DMS 273 treated with DMSO at 0.1 percent for 48 hours (cell line): ENCODE results near the gene MYO7A.

Source experiments
- DNase-seq: peaks from one replicate; lab custom pipeline; 2025; lab: John Stamatoyannopoulos, UW

MYO7A gene

DNA sequence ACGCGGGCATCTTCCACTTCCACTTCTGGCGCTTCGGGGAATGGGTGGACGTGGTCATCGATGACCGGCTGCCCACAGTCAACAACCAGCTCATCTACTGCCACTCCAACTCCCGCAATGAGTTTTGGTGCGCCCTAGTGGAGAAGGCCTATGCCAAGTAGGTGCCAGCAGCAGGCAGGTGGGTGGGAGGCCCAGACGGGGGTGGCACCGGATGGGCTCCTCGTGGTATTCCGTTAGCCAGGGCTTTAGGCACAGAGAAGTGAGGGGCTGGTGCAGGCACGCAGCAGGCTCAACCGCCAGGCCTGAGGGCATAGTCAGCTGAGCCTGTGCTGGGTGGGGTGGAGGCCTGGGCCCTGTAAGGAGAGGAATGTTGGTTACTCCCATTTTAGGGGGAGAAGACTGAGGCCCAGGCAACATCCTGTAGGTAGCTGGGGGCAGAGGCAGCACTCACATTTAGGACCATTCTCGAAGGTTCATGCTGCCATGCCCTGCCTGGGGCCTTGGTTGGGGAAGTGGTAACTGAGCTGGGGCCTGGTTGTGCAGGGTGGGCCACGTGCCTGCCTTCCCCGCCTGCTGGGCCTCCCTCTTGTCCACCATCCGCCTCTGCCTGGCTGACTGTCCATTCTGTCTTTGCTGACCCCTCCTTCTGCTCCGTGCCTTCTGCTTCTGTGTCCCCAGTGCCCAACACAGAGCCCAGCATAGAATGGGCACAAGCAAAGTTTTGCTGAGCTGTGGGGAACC, 15.2 kb upstream of the MYO7A start:
- no peak for DNase-seq

DNA sequence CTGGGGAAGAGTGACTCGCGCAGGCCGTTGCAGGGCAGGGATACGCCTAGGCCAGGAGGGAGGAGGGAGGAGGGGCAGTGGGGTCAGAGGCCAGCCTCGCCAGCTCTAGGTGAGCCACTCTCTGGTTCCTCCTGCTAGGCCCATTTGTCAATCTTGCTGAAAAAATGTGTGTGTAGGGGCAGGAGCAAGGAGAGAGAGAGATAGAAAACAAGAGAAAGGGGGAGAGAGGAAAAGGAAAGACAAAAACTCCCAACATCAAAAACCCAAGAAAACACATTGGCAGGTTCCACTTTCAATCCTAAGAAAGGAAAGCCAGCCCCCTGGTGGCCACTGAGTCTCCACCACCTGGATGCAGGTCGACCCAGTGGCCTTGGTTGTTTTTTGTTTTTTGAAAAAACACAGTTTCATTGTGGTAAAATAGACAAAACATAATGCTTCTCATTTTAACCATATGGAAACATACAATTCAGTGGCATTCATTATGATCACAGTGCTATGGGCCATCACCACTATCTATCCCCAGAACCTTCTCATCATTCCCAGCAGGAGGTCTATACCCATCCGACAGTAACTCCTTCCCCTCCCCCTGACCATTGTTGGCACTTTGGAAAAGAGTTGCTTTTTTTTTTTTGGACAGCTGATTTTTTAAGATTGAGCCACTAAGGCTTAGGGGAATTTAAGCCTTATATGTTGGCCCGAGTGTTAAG, 14.5 kb upstream of the MYO7A start:
- no peak for DNase-seq

DNA sequence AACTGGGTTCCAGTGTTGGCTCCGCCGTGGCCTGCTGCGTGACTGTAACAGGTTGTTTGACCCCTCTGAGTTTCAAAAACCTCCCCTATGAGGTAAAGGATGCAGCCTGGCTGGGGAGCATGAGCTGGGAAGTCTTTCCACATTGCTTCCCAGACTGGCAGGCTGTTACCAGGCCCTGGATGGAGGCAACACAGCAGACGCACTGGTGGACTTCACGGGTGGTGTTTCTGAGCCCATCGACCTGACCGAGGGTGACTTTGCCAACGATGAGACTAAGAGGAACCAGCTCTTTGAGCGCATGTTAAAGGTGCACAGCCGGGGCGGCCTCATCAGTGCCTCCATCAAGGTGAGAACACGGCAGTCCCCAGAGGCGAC, 14.0 kb upstream of the MYO7A start:
- DNase-seq, result no peak

DNA sequence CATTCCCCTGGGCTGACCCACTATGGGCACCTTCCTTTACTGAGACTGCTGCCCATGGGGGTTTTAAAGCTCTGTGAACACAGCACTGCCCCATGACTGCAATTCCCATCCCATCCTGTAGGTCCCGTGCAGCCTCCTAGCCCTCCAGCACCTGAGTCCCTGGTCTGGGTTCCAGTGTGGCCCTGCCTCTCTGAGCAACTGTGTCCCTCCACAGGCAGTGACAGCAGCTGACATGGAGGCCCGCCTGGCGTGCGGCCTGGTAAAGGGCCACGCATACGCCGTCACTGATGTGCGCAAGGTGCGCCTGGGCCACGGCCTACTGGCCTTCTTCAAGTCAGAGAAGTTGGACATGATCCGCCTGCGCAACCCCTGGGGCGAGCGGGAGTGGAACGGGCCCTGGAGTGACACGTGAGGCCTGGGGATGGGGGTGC, 12.8 kb upstream of the MYO7A start:
- no peak for DNase-seq

DNA sequence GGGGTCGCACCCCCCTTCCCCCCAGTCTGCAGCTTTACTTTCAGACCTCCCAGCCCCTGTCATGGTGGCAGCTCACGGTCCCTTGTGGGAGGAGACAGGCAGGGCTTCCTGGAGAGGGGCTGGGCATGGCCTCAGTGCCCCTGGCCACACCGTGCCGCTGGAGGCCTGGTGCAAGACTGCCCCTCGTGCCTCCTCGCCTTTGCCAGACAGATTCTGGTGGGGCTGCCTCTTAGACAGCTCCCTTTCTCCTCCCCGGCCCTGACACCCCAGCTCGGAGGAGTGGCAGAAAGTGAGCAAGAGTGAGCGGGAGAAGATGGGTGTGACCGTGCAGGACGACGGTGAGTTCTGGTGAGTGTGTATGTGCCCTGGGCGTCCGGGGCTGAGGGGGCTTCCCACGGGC, 12.1 kb upstream of the MYO7A start:
- no peak for DNase-seq

DNA sequence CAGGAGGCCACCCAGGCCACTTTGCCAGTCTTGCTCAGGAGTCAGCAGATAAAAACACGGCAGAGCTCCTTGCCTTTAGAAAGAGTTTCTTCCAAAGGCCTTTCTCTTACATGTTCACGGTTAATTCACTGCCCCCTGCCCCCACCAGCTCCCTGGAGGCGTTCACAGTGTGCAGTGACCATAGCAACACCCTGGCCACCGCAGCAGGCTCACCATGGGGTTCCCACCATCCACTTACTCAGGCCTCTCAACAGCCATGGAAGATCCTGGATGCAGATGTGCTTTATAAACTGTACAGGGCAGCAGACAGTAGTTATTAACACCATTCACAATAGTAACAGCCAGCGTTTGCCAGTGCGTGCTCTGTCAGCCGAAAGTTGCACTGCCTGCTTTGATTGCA, 10.6 kb upstream of the MYO7A start:
- DNase-seq, result no peak

DNA sequence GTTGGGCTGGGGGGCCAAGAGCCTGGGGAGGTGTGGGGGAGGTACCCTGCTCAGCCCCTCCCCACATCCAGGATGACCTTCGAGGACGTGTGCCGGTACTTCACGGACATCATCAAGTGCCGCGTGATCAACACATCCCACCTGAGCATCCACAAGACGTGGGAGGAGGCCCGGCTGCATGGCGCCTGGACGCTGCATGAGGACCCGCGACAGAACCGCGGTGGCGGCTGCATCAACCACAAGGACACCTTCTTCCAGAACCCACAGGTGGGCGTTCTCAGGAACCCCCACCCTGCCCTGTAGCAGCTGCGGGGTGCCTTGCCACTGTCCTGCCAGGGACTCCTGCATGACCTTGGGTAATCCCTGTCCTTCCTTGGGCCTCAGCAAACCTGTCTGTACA, 10.0 kb upstream of the MYO7A start:
- no peak for DNase-seq

DNA sequence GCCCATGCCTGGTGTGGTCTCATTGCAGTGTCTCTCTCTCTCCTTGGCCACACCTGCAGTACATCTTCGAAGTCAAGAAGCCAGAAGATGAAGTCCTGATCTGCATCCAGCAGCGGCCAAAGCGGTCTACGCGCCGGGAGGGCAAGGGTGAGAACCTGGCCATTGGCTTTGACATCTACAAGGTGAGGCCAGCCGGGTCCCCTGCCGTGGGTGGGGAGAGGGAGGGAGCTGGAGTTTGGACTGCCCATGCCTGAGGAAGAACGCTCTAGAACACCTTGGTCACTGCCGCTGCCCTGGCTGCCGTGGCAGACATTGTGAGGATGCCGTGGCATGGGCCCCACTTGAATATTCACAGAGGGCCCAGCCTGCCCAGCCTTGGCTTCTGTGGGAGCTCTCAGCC, 9.1 kb upstream of the MYO7A start:
- no peak for DNase-seq

DNA sequence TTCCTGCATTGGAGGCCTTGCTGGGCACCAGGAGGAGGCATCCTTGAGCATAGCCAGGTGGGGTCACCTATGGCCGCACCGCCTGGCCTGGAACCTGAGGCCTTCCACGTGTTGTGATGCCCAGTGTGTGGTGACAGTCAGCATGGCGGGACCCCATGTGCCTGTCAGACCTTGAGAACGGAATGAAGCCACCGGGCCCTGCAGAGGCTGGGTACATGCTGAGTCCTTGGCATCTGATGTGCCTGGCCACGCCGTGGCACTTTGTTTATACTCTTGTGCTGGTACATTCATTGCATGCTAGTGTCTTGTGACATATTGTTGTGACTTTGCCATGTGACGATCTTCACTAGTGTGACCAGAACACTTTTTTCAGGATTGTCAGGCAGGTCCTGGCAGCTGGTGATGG, 8.5 kb upstream of the MYO7A start:
- DNase-seq, result no peak

DNA sequence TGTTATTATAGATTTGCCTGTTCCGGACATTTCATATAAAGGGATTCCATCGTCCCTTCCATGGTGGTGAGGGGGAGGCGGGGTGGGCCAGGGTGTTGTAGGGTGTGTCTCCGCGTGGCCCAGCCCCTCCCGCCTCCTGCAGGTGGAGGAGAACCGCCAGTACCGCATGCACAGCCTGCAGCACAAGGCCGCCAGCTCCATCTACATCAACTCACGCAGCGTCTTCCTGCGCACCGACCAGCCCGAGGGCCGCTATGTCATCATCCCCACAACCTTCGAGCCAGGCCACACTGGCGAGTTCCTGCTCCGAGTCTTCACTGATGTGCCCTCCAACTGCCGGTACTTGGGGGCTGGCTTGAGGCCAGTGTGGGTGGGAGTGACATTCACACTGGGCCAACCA, 7.5 kb upstream of the MYO7A start:
- DNase-seq, result no peak

DNA sequence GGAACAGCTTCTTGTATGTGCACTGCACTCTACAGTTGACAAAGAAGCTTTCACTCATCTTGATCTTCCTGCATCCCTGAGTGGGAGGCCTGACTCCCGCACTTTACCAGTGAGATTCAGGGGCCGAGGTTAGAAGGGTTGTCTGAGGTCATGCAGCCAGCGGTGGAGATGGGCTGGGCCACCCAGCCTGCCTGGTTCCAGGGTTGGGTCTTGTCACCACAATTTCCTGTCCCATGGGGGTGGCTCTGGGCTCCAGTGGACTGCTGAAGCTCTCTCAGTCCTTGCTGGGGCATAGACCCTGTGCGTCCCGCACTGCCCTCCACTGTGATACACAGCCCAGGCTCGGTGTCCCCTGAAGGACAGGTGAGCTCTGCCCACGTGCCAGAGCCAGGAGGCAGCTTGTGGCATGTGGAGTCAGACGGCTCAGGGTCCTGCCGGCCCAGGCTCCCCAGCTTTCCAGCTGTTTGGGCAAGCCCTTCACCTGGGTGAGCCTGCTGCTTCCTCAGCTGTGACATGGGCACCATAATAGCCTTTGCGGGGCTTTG, 6.9 kb upstream of the MYO7A start:
- no peak for DNase-seq

DNA sequence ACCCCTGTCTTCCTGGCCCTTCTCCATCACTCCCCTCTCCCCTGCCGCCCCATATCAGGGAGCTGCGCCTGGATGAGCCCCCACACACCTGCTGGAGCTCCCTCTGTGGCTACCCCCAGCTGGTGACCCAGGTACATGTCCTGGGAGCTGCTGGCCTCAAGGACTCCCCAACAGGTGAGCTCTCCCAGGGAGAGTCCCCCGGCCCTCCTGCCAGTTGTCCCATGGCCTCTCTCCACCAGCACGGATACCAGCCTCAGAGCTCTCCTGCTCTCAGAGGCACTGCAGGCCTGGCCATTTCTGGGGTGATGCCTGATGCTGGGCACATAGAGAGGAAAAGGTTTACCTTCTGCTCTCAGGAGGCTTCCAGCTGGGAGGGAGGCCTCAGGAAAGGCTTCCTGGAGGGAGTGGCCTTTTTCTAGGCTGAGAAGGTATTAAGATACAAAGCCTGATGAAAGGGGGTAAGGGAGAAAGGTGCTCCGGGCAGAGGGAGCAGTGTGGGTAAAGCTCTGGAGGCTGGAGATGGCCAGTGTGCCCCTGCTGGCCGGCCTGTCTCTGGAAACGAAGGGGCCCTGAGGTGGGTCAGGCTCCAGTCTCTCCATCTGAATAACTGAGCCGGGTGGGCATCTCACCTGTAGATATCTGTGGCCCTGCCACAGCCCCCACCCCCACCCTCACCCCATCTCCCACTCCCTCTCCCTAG, 6.0 kb upstream of the MYO7A start:
- no peak for DNase-seq

DNA sequence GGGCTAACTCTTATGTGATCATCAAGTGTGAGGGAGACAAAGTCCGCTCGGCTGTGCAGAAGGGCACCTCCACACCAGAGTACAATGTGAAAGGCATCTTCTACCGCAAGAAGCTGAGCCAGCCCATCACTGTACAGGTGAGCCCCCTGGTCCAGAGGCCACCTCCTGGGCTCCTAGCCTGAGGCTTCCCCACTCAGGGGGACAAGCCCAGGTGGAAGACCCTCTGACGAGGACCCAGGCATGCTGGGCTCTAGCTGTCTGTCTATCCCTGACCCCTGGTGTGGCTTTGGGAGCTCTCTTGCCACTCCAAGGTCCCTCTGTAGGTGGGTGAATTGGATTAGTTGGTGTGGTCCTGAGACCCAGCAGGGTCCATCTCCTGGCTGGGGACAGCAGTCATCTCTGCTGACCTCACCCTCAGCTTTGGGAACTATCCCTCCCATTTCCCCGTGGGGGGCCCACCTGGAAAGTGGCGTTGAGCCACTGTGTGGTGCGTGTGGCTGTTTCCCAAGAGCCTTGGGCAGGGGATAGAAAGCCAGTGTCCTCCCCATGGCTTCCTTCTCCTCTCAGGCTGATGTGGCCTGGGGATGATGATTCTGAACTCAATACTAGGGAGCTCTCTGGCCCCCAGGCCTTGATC, 5.4 kb upstream of the MYO7A start:
- no peak for DNase-seq

DNA sequence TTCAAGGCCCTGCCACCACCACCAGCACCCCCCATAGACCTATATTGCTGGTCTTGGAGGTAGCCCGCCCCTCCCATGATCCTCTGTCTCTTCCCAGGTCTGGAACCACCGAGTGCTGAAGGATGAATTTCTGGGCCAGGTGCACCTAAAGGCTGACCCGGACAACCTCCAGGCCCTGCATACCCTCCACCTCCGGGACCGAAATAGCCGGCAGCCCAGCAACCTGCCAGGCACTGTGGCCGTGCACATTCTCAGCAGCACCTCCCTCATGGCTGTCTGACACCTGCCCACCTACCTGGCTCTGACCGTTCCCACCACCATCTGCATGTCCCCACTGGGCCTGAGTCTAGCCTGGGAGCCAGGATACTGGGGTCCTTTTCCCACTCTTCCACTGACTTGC, 4.5 kb upstream of the MYO7A start:
- no peak for DNase-seq

DNA sequence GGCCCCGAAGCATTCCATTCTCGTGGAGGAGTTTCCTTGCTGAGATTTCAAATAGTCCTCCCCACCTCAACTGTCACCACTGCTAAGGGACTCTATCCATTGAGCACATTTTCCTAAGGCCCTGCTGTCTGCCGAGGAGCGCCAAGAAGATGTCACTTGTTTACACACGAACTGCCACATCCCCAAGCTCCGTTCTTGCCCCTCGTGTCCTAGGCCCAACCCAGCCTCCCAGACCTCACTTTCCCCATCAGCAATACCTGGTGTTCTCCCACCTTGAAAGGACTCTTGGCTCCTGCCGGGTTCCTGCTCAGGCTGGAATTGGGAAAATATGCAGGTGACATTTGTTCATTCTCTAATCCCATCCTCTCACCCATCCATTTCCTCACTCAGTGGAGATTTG, 4.0 kb upstream of the MYO7A start:
- DNase-seq, result no peak

DNA sequence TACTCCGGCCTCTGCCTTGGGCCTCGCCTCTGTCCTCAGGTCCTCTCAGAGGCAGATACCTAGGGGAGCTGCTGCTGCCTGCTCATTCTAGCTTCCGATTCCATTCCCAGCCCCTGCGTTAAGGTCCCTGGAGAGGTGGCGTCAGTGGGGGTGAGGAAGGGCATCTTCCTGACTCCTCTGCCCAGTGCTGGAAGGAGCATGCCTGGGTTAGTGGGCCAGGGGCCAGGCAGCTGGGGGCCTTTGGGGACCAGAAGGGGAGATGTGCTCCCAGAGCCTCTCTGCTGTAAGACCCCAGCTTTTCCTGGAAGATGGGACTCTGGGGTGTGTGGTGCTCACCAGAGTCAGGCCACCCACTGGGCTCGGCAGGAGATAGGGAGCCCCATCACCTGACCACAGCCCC, 3.6 kb upstream of the MYO7A start:
- no peak for DNase-seq

DNA sequence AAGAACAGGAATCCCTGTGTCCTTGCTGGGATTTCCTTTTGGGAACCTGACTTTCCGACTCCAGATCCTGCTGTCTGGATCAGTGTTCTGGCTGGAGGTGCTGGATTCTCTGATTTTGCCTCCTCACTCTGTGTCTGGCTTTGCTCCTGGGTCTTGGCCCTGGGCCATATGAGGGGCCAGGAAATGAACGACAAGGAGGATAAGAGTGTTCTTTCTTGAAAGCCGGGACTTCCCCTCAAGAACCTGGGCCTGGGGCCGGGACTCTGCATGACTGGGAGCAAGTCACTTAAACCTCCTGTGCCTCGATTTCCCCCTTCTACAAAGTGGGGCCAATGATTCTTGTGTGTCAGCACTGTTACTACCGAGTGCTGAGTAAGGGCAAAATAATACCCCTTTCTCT, 2.9 kb upstream of the MYO7A start:
- no peak for DNase-seq

DNA sequence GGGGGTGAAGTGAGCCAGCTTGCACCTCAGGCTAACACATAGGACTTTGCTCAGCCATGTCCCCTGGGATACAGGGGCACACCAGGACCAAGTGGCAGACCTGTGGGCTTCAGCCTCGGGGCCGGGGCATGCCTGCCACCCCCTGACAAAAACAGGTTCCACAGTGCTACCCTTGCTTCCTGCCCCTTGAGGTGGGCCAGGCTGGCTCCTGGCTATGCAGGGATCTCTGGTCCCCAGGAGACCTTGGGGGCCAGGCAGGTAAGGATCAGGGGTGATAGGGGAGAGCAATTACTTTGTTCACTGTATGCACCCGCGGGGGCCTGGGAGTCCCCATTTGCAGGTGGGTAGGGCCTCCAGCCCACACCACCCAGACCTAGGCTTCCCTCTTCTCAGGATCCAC, 2.4 kb upstream of the MYO7A start:
- DNase-seq, result no peak

DNA sequence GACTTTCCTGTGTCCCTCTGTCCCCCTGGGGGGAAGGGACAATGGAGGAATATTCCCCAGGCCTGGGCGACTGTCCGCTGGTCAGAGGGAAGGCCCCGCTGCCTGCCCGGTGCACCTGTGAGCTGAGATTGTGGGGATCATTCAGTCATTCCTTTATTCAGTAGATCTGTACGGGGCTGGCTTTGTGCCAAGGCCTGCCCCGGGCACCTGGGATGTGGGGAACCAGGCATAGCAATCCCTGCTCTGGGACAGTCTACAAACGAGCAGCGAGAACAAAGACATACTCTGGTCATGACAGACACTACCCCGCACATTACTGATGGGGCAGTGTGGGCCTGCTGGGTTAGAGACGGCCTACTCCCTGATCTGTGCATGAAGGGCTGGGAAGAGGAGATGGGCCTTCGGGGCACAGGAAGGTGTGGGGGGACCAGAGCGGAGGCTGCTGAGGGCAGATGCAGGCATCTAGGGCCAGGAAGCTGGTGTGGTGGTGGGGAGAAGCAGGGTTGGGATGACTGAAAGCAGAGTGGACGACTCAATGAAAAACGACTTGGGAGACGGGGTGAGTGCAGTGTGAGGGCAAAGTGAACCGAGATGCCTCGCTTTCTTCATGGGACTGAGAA, 1.8 kb upstream of the MYO7A start:
- DNase-seq, result no peak

DNA sequence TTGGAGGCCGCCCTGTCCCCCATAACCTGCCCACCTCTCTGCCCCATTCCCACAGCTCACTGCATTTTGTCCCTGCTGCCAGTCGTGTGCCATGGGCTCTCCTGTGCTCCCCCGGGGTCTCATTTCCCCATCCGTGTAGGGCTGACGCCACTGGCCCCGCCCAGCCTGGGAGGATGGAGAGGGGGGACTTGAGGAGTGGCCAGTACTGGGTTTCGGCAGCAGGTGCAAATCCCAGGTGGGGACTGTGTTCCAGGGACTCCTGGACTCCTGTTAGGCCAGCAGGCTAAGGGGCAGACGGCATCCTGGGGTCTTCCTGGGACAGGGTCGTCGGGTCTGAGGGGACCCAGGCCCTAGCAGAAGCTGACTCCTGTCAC, 1.2 kb upstream of the MYO7A start:
- no peak for DNase-seq

DNA sequence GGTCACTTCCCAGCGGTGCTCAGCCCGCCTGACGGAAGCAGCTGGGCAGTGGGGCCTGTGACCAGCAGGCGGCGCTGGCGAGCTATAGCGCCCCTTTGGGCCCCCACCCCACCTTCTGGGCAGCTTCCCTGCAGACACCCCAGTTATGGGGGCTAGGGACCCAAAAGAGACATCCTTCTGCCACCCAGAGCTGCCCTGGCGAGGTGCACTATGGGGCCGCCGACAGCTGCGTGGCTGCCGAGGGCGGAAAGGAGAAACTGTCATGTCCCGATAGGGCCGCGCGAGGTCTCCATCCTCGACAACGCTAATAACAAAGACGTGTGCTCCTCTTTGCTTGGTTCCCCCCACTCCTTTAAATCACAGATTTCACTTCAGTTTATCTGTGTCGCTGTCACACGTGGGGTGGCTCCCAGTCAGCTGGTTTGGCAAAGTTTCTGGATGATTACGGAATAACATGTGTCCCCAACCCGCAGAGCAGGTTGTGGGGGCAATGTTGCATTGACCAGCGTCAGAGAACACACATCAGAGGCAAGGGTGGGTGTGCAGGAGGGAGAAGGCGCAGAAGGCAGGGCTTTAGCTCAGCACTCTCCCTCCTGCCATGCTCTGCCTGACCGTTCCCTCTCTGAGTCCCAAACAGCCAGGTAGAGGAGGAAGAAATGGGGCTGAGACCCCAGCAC, 673 bp upstream of the MYO7A start:
- no peak for DNase-seq
